C4-2B (cell line): ENCODE data around the gene CFAP157.

Source experiments
- CTCF ChIP-seq: fragments of 450-650 bp; conservative IDR thresholded peaks from 2 replicates; pipeline ENCODE4 v1.5.1; 2017; ENCODE audit warnings: mild to moderate bottlenecking
- ZFX ChIP-seq: fragments of 450-650 bp; IDR thresholded peaks from 2 replicates; pipeline ENCODE4 v1.6.1; 2017

GRCh38 chr9:127724012-127724411, 17.2 kb downstream of the CFAP157 start:
- TF ChIP-seq CTCF (no peak), ZFX (no peak)
